ENCODE results near the gene ATP10B.
"Not testable (repeated sequence)": the region's sequence is repeated elsewhere in the genome, so short reads cannot be mapped to it uniquely, and the experiment has no call there.

Gene ATP10B

DNA sequence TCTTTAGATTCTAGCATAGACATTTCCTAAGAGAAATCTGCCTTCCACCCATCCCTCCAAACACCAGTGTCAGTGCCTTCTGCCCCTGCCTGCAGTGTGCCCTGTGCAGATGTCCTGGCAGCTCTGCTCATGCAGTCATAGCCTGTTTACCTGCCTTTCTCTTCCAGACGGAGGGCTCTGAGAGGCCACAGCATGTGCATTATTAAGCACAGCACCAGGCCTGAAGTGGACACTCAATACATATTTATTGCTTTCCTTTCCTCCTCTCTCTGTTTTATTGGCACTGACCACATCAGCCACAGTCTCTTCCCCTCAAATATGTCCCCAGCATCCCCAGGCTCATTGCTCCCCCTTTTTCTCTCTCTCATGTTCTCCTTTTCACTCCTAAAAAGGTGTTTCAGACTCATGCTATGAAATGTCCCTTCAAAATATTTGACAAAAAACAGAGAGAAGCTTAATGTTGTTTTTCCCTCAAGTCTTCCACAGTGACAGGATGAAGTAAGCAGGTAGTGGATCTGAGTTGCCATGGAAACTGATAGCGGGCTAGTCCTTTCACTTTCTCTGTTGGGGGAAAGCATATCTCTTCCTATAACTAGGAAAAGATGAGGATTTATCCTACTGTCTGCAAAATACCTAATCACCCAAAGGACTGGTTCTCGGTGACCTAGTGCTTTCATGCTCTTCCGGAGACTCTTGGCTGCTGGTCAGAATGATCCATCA is 100.9 kb downstream of the ATP10B start:
- DNase-seq (ENCODE audit: low read depth in 2 of 2): no peak

GRCh38 chr5:160749682-160750081 is 102.3 kb downstream of the ATP10B start:
- DNase-seq (ENCODE audit: low read depth in 2 of 2): no peak

GRCh38 chr5:160749026-160749425 is 103.0 kb downstream of the ATP10B start:
- DNase-seq (ENCODE audit: low read depth in 2 of 2): no peak

- no peak for DNase-seq (ENCODE audit: low read depth in 2 of 2)
Measured at GRCh38 chr5:160747987-160748386, 104.0 kb downstream of the ATP10B start.

DNA sequence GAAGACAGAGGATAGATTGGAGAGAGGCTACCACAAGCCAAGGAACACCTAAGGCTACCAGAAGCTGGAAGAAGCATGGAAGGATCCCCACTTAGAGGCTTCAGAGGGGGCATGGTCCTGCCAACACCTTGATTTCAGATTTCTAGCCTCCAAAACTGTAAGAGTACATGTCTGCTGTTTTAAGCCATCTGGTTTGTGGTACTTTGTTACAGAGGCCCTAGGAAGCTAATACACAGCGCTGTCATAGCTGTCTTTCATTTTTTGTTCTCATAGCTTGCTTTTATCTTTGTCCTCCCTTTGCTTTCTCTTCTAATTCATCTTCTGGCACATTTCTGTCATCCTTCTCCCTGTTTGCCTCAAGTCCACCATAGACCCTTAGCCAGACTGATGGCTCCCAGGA is 104.5 kb downstream of the ATP10B start:
- DNase-seq (ENCODE audit: low read depth in 2 of 2): no peak

DNA sequence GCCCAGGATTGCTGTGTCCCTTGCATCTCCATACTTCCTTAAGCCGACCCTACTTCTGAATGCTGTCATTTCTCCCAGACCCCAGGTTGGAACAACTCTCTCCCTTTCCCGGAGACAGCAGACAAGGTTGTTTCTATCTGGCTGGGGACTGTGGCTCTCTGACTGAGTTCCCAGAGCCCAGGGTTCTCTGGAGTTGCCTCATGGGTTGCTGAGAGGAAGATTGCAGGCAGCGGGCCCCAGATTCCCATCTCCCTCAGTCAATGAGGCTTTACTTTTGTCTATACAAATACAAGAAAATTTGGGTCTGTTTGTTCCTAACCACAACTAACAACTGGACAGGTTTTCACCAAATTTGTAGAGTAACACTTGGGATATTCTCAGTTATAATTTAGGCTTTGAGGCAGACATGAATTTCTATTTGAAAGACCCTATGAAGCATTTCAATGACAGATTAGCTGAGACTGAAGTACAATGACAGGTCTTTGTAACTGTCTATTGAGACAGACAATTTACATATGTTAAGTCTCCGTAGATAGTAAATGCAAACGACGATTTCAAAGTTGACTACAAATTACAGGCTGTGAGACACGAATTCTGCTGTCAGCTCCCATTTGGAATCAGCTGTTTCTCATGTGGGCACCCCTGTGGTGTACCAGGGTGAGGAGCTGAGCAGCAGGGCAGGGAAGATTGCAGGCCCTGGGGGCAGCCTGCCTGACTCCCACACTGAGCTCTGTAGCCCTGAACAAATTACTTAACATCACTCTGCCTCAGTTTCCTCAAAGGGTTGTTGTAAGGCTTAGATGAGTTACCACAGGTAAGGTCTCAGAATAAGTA is 107.5 kb downstream of the ATP10B start:
- no peak for DNase-seq (ENCODE audit: low read depth in 2 of 2)

- no peak for DNase-seq (ENCODE audit: low read depth in 2 of 2)
Measured at GRCh38 chr5:160743027-160743426, 109.0 kb downstream of the ATP10B start.

- no peak for DNase-seq (ENCODE audit: low read depth in 2 of 2)
Measured at GRCh38 chr5:160742446-160742845, 109.6 kb downstream of the ATP10B start.

GRCh38 chr5:160727296-160727997 is 124.6 kb downstream of the ATP10B start:
- no peak for DNase-seq (ENCODE audit: low read depth in 2 of 2)

- no peak for DNase-seq (ENCODE audit: low read depth in 2 of 2)
Measured at GRCh38 chr5:160726721-160727120, 125.3 kb downstream of the ATP10B start.

DNA sequence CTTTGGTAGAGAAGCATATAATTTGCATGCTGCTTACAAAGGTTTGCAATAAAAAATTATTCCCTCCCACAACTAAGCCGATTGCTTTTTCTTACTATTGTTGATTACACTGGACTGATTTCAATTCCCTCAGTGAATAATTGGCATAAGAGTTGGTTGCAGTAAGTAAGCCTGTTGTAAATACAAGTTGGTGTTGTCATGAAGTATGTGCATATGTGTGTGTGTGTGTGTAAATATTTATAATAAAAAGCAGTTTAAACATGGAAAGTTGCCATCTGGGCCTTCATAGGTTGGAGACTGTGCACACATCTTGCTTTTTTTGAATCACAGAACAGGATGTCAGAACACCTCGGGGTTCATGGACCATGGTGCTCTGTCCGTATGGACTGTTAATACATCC is 131.2 kb downstream of the ATP10B start:
- DNase-seq (ENCODE audit: low read depth in 2 of 2): no peak

DNA sequence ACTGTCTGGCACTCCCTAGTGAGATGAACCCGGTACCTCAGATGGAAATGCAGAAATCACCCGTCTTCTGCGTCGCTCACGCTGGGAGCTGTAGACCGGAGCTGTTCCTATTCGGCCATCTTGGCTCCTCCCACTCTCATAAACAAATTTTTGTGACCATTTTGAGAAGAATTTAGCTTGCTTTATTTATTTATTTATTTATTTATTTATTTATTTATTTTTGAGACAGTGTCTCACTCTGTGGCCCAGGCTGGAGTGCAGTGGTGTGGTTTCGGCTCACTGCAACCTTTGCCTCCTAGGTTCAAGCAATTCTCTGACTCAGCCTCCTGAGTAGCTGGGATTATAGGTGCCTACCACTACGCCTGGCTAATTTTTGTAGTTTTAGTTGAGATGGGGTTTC is 136.5 kb downstream of the ATP10B start:
- not testable (repeated sequence) for DNase-seq (ENCODE audit: low read depth in 2 of 2)

GRCh38 chr5:160703547-160704189 is 148.3 kb downstream of the ATP10B start:
- DNase-seq (ENCODE audit: low read depth in 2 of 2): no peak

GRCh38 chr5:160702934-160703333 is 149.1 kb downstream of the ATP10B start:
- DNase-seq (ENCODE audit: low read depth in 2 of 2): no peak

DNA sequence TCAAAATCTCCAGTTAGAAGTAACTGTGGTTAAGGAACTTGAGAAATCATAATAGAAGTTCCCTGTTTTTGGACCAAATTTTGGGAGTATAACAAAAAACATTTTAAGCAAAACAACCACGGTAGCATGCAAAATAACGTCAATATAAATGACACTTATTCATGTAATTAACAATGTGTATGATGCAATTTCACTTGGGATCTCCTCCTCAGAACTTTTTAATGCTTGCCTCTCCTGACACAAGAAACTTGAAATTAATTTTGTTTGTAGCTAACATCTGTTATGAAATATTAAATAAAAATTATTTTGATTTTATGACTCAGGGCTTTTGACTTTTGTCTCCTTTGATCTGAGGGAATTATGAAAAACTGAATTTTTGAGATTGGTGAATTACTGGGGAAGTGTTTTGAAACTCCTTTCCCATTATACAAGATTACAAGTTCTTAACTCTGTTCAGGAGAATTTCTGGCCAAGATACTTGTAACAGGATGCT is 149.7 kb downstream of the ATP10B start:
- DNase-seq (ENCODE audit: low read depth in 2 of 2): no peak

- DNase-seq (ENCODE audit: low read depth in 2 of 2): no peak
Measured at GRCh38 chr5:160701403-160701802, 150.6 kb downstream of the ATP10B start.

- no peak for DNase-seq (ENCODE audit: low read depth in 2 of 2)
Measured at GRCh38 chr5:160699301-160699700, 152.7 kb downstream of the ATP10B start.

GRCh38 chr5:160697281-160697680 is 154.7 kb downstream of the ATP10B start:
- DNase-seq (ENCODE audit: low read depth in 2 of 2): no peak

DNA sequence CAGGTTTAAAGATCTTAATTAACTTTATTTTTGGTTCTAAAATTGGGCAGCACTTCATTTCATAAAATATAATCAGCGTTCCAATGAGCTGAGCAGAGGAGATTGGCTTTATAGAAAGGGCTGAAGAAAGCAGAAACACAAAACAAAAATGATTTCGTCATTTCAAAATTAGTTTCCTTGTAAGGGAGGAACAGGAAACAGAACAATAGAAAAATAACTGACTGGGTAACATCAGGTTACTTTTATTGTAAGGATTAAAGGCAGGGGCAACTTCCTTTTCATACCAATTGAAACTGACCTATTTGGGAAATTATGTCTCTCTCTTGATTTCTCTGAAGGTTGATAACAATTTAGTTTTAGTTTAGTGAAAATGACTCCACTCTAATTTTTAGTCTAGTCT is 157.1 kb downstream of the ATP10B start:
- DNase-seq (ENCODE audit: low read depth in 2 of 2): no peak

DNA sequence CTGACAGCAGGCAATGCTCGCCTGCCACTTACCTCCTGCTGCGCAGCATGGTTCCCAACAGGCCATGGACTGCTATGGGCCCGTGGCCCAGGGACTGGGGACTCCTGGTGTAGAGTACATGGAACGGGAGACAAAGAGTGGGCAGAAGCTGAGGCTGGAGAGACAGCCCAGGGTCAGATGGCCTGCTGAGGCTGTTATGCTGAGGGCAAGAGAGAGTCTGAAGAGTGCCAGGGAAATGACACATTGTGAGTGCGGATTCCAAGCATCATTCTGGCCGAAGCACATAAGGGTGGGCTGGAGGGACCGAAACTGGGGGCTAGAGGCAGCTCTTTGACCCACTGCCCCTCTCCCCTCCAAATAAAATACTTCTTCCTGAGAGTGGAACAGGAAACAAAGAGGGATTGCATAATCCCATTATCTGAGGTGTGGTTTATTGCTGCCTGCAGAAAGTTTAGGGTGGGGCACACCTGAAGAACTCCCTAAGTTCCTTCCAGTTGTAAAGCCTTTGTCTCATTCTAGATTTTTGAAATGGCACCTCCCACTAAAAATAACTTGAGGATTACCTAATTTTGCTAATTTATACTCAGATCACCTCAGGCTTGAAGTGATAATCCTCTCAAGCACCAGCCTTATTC is 158.1 kb downstream of the ATP10B start:
- no peak for DNase-seq (ENCODE audit: low read depth in 2 of 2)

DNA sequence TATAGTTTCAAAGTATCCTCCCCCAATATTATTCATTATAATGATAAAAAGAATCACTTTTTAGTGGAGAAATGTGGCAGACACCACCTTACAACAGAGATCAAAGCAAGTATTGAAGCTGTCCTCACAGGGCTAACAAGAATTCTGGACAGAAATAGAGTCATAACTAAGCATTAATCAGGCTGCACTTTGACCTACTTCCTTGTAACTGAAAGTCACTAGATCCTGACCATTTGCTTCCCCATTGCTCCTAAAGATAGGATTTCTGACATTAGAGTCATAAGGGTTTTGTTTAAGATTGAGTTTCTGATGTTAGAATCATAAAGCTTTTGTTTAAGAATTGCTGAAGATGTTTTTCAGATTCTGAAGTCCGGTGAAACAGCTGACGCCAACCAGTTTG is 159.7 kb downstream of the ATP10B start:
- DNase-seq (ENCODE audit: low read depth in 2 of 2): no peak

Measured in activated CD4-positive, alpha-beta T cell treated with anti-CD3 and anti-CD28 coated beads for 24 hours (primary cell).